ENCODE data around the gene FMC1. TPM values are rescaled to one million over a fixed set of nuclear protein-coding genes. Genes with fewer than 3 reads are reported as not detected.
"Not testable (repeated sequence)": the region's sequence is repeated elsewhere in the genome, so short reads cannot be mapped to it uniquely, and the experiment has no call there.

FMC1 gene
- total RNA-seq, 3 donors from 2014 or later = 12.3 to 17.3 (median 16.1) TPM

- TF ChIP-seq, protein P1, sequence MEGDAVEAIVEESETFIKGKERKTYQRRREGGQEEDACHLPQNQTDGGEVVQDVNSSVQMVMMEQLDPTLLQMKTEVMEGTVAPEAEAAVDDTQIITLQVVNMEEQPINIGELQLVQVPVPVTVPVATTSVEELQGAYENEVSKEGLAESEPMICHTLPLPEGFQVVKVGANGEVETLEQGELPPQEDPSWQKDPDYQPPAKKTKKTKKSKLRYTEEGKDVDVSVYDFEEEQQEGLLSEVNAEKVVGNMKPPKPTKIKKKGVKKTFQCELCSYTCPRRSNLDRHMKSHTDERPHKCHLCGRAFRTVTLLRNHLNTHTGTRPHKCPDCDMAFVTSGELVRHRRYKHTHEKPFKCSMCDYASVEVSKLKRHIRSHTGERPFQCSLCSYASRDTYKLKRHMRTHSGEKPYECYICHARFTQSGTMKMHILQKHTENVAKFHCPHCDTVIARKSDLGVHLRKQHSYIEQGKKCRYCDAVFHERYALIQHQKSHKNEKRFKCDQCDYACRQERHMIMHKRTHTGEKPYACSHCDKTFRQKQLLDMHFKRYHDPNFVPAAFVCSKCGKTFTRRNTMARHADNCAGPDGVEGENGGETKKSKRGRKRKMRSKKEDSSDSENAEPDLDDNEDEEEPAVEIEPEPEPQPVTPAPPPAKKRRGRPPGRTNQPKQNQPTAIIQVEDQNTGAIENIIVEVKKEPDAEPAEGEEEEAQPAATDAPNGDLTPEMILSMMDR (IDR thresholded peaks at IDR 0.05) = no peak
- intact Hi-C loops (cut with DNase I, micrococcal nuclease) = no loop called here
- Histone ChIP-seq H3K36me3 (ENCODE audit: low read depth) (no peaks in the 10 kb centered on the region), H3K4me1 (ENCODE audit: low read depth) (no peaks in the 10 kb centered on the region), H3K9me3 (no peaks in the 10 kb centered on the region), H3K4me3 (peak overlapping the region; percentile 79)
- DNase-seq = no peak
- no peak for ATAC-seq
These were observed 664 bp downstream of the FMC1 start for GRCh38 chr7:139341776-139342226.

GRCh38 chr7:139345042-139345441 lies 3.9 kb downstream of the FMC1 start:
- no peaks in the 10 kb centered on the region for H3K36me3 ChIP-seq (ENCODE audit: low read depth)
- intact Hi-C loops (cut with DNase I, micrococcal nuclease) = no loop called here
- no peaks in the 10 kb centered on the region for H3K4me1 ChIP-seq (ENCODE audit: low read depth)
- no peak for DNase-seq
- H3K9me3 ChIP-seq = no peaks in the 10 kb centered on the region
- TF ChIP-seq, protein P1 (IDR thresholded peaks at IDR 0.05) = no peak
- ATAC-seq = no peak
- H3K4me3 ChIP-seq = no peak overlapping the region

DNA sequence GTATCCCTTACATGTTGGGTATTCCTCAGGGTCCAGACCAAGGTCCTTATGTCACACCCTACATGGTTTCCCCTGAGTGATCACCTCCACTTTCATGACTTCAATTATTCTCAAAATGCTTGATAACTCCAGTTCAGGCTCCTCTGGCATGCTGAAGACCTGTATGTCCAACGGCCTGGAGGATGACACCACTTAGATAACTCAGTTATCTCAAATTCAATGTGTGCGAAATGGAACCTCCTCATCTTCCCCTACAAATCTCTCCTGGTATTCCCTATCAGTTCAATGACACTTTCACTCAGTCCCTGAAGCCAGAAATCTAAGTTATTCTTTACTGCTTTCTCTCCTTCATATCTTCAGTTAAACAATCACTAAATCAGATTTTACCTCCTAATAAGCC lies 9.9 kb downstream of the FMC1 start:
- intact Hi-C loops (cut with DNase I, micrococcal nuclease) = no loop called here
- no peak for ATAC-seq

GRCh38 chr7:139354729-139355128 lies 13.6 kb downstream of the FMC1 start:
- TF ChIP-seq, protein P1 (IDR thresholded peaks at IDR 0.05) = no peak
- H3K36me3 ChIP-seq (ENCODE audit: low read depth) = peaks cover 4% of the 10 kb centered on the region
- DNase-seq = no peak
- H3K4me1 ChIP-seq (ENCODE audit: low read depth) = no peaks in the 10 kb centered on the region
- intact Hi-C loops (cut with DNase I, micrococcal nuclease) = no loop called here
- no peaks in the 10 kb centered on the region for H3K9me3 ChIP-seq
- ATAC-seq = no peak
- H3K4me3 ChIP-seq = no peak overlapping the region

More for the DNA sequence above, 9.9 kb downstream of the FMC1 start:
- H3K9me3 ChIP-seq = no peaks in the 10 kb centered on the region
- H3K36me3 ChIP-seq (ENCODE audit: low read depth) = no peaks in the 10 kb centered on the region
- TF ChIP-seq, protein P1 (IDR thresholded peaks at IDR 0.05) = no peak
- no peak for DNase-seq
- no peak overlapping the region for H3K4me3 ChIP-seq
- no peaks in the 10 kb centered on the region for H3K4me1 ChIP-seq (ENCODE audit: low read depth)

DNA sequence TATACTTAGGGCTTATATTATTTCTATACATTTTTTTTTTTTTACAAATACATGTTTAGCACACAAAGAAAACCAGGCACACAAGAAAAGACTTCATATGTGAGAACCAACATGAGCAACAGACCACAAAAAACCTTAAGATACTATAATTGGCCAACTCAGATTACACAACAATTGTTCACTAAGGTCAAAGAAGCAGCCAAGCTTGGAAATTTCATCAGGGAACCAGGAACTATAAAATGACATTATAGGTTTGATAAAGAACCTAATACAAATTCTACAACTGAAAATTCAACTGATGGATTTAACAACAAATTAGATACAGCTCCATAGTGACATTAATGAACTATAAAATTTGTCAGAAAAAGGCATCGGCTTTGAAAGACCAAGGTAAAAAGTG lies 14.2 kb downstream of the FMC1 start:
- DNase-seq (no peak), ATAC-seq (no peak)
- Histone ChIP-seq H3K4me3 (no peak overlapping the region), H3K4me1 (ENCODE audit: low read depth) (no peaks in the 10 kb centered on the region), H3K36me3 (ENCODE audit: low read depth) (peaks cover 4% of the 10 kb centered on the region), H3K9me3 (no peaks in the 10 kb centered on the region)
- TF ChIP-seq, protein P1 (IDR thresholded peaks at IDR 0.05) = no peak
- intact Hi-C loops (cut with DNase I, micrococcal nuclease) = no loop called here

- H3K9me3 ChIP-seq; DNase-seq; intact Hi-C loops (cut with DNase I, micrococcal nuclease); ATAC-seq; H3K36me3 ChIP-seq (ENCODE audit: low read depth); H3K4me3 ChIP-seq: not testable (repeated sequence)
- peaks cover 13% of the 10 kb centered on the region for H3K4me1 ChIP-seq (ENCODE audit: low read depth)
These were observed 16.8 kb downstream of the FMC1 start for GRCh38 chr7:139357729-139358506.
